ENCODE measurements around the gene KPNA6. TPM values are rescaled to one million over a fixed set of nuclear protein-coding genes. Genes with fewer than 3 reads are reported as not detected.
A peak's percentile ranks its signal among the peaks of the same experiment; 100 is the strongest.

KPNA6 gene
- total and polyA plus RNA-seq, 2 of the 13 experiments (the other 11 are each of a cell fraction or from before 2014, with no cell fraction given): 22.0 to 47.5 TPM

DNA sequence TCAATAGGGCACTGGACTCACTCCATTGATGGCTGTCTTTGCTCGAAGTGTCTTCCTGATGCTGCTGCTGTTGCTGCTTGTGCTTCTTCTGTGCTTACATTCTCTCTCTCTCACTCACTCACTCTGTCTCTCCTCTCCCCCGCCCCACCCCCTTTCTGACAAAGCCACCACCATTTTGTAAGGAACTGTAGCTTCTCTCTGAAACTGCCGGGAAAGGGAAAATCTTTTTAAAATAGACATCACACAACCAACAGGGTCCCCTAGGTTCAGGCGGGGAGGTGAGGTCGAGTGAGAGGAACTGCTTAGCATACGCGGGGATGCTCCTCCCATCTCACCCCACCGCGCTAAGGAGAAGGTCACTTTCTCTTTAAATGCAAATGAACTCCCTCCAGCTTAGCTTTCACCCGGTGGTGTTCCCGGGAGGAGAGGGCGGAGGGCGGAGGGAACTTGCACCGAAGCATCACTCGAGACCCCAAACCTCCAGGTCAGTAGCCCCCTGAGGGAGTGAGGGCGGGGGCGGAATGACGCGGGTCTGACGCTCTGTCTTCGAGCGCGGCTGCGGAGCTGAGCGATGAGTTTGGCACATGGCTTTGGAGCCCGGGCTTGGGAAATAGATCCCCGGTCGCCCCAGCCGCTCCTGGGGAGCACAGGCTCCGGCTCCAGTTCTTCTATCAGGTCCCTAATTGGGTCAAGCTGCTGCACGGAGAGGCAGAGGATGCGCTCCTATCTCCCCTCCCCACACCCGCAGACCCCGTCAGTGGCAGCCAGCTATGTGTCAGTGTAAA is 92.6 kb downstream of the KPNA6 start, which contains the start of gene CCDC28B (continued):
- TF ChIP-seq, protein P1, sequence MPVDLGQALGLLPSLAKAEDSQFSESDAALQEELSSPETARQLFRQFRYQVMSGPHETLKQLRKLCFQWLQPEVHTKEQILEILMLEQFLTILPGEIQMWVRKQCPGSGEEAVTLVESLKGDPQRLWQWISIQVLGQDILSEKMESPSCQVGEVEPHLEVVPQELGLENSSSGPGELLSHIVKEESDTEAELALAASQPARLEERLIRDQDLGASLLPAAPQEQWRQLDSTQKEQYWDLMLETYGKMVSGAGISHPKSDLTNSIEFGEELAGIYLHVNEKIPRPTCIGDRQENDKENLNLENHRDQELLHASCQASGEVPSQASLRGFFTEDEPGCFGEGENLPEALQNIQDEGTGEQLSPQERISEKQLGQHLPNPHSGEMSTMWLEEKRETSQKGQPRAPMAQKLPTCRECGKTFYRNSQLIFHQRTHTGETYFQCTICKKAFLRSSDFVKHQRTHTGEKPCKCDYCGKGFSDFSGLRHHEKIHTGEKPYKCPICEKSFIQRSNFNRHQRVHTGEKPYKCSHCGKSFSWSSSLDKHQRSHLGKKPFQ (CRISPR knock-in tag; IDR thresholded peaks at IDR 0.05; ENCODE audit: insufficient replicate concordance): no peak
- TF ChIP-seq MED8 (CRISPR knock-in tag; IDR thresholded peaks at IDR 0.05; ENCODE audit: insufficient replicate concordance): no peak
- no peak for TF ChIP-seq ZNF713 (CRISPR knock-in tag; IDR thresholded peaks at IDR 0.05)
- no peak for TF ChIP-seq EP300 (IDR thresholded peaks at IDR 0.05; ENCODE audit: low read depth in 2 of 2, low read length in 2 of 2)
- 0 out of 2 replicates have a peak, but pooled peaks have one; percentile 22 for TF ChIP-seq EP300 (CRISPR knock-in tag; IDR thresholded peaks at IDR 0.05; ENCODE audit: borderline replicate concordance)
- no peak for TF ChIP-seq ZNF775 (CRISPR knock-in tag; IDR thresholded peaks at IDR 0.05; ENCODE audit: borderline replicate concordance)
- TF ChIP-seq ZZZ3 (CRISPR knock-in tag; IDR thresholded peaks at IDR 0.05; ENCODE audit: borderline replicate concordance): no peak
- TF ChIP-seq ZNF274 (CRISPR knock-in tag; IDR thresholded peaks at IDR 0.05): no peak
- TF ChIP-seq, protein P2, sequence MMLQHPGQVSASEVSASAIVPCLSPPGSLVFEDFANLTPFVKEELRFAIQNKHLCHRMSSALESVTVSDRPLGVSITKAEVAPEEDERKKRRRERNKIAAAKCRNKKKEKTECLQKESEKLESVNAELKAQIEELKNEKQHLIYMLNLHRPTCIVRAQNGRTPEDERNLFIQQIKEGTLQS (CRISPR knock-in tag; IDR thresholded peaks at IDR 0.05): no peak
- no peak for TF ChIP-seq MTF1 (CRISPR knock-in tag; IDR thresholded peaks at IDR 0.05)
- TF ChIP-seq, protein P3, sequence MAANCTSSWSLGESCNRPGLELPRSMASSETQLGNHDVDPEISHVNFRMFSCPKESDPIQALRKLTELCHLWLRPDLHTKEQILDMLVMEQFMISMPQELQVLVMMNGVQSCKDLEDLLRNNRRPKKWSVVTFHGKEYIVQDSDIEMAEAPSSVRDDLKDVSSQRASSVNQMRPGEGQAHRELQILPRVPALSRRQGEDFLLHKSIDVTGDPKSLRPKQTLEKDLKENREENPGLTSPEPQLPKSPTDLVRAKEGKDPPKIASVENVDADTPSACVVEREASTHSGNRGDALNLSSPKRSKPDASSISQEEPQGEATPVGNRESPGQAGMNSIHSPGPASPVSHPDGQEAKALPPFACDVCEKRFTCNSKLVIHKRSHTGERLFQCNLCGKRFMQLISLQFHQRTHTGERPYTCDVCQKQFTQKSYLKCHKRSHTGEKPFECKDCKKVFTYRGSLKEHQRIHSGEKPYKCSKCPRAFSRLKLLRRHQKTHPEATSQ (CRISPR knock-in tag; IDR thresholded peaks at IDR 0.05; ENCODE audit: borderline replicate concordance): no peak
- TF ChIP-seq SNRNP70 (IDR thresholded peaks at IDR 0.05; ENCODE audit: low read depth, low read length): no peak
- no peak for TF ChIP-seq ZNF180 (CRISPR knock-in tag; IDR thresholded peaks at IDR 0.05; ENCODE audit: borderline replicate concordance, low read depth)
- TF ChIP-seq, protein P4, sequence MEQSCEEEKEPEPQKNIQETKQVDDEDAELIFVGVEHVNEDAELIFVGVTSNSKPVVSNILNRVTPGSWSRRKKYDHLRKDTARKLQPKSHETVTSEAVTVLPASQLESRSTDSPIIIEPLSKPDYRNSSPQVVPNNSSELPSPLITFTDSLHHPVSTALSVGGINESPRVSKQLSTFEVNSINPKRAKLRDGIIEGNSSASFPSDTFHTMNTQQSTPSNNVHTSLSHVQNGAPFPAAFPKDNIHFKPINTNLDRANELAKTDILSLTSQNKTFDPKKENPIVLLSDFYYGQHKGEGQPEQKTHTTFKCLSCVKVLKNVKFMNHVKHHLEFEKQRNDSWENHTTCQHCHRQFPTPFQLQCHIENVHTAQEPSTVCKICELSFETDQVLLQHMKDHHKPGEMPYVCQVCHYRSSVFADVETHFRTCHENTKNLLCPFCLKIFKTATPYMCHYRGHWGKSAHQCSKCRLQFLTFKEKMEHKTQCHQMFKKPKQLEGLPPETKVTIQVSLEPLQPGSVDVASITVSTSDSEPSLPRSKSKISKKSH (CRISPR knock-in tag; IDR thresholded peaks at IDR 0.05; ENCODE audit: borderline replicate concordance): 0 out of 2 replicates have a peak, but pooled peaks have one; percentile 20
- TF ChIP-seq, protein P5, sequence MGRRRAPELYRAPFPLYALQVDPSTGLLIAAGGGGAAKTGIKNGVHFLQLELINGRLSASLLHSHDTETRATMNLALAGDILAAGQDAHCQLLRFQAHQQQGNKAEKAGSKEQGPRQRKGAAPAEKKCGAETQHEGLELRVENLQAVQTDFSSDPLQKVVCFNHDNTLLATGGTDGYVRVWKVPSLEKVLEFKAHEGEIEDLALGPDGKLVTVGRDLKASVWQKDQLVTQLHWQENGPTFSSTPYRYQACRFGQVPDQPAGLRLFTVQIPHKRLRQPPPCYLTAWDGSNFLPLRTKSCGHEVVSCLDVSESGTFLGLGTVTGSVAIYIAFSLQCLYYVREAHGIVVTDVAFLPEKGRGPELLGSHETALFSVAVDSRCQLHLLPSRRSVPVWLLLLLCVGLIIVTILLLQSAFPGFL (CRISPR knock-in tag; IDR thresholded peaks at IDR 0.05): no peak
- no peak for TF ChIP-seq ZNF670 (CRISPR knock-in tag; IDR thresholded peaks at IDR 0.05; ENCODE audit: borderline replicate concordance)
- TF ChIP-seq SAP130 (CRISPR knock-in tag; IDR thresholded peaks at IDR 0.05; ENCODE audit: low read depth): 0 out of 2 replicates have a peak, but pooled peaks have one; percentile 6
- no peak for TF ChIP-seq ZNF329 (CRISPR knock-in tag; IDR thresholded peaks at IDR 0.05; ENCODE audit: low read depth)
- peak; percentile 56; the same call in 1 of the 2 replicates for TF ChIP-seq ZNF547 (CRISPR knock-in tag; IDR thresholded peaks at IDR 0.05)
- TF ChIP-seq ZNF510 (CRISPR knock-in tag; IDR thresholded peaks at IDR 0.05; ENCODE audit: low read depth): no peak
- TF ChIP-seq ZNF7 (CRISPR knock-in tag; IDR thresholded peaks at IDR 0.05): no peak
- no peak for TF ChIP-seq NFYB (CRISPR knock-in tag; IDR thresholded peaks at IDR 0.05)
- 0 out of 2 replicates have a peak, but pooled peaks have one; percentile 29 for TF ChIP-seq REPIN1 (CRISPR knock-in tag; IDR thresholded peaks at IDR 0.05; ENCODE audit: borderline replicate concordance, low read depth)
- no peak for TF ChIP-seq ATRX (CRISPR knock-in tag; IDR thresholded peaks at IDR 0.05; ENCODE audit: borderline replicate concordance)
